Cerebellar cortex (tissue), 1 donor: ENCODE results near the gene ARHGAP5.
"Not testable (repeated sequence)": the region's sequence is repeated elsewhere in the genome, so short reads cannot be mapped to it uniquely, and the experiment has no call there.

Experiments used
- DNase-seq: peaks from one replicate; pipeline ENCODE4 v3.0.0-alpha.2; 2015; ENCODE audit warnings: low spot score

The ARHGAP5 gene

DNA sequence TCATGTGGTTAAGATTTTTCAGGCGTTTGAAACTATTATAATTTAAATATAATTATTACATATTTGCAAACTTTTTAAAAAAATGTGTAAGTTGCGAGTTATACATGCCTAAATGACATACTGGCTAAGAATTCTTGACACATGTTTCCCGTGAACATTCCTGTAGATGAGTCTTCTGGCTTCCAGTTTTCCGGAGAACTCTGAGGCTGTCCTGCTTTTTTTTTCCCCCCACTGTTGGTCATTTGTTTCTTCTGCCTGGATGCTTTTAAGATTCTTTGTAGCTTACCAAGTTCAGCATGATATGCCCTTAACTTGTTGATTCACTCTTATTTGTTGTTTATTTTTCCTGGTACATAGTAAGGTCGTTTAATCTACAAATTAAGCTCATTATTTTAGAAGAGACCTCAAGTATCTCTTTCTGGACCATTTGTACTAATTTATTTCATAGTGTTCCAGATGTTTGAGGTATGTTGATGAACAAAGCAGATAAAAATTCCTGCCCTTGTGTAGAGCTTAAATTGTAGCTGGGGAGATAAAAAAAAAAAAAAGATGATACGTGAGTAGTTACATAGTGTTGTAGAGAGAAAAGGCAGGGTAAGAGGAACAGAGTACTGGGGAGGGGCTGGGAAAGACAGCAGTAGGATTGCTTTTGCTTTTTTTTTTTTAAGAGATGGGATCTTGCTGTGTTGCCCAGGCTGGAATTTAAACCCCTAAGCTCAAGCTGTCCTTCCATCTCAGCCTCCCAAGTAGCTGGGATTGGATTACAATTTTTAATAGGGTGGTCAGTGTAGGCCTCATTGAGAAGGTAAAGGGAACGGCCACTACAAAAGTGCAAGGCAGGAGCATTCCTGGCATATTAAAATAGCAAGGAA, 32.8 kb downstream of the ARHGAP5 start:
- no peak for DNase-seq

DNA sequence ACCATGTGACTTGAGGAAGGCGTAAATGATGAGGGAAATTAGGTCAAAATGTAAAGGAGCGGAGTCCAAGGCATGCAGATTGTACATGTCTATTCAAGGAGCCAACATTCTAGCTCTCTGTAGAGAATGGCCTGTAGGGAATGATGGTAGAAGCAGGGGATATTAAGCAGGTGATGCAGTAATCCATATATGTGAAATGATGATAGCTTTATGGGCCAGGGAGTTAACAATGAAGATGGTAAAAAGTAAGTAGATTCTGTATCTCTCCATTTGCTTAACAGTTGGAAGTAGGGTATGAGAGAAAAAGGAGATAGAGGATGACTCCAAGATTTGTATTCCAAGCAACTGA, 33.4 kb downstream of the ARHGAP5 start:
- DNase-seq, result peak; percentile 22

DNA sequence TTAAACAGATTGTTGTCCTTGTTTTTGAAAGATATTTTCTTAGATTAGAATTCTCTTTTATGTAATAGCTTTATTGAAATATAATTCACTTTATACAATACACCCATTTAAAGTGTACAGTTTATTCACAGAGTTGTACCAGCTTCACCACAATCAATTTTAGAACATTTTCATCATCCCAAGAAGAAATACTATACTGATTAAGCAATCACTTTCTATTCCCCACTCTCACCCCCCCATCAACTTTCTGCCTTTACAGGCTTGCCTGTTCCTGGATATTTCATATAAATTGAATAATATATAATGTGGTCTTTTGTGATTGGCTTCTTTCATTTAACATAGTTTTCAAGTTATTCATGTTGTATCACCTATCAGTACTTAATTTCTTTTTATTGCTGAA, 44.4 kb downstream of the ARHGAP5 start:
- DNase-seq, result no peak

DNA sequence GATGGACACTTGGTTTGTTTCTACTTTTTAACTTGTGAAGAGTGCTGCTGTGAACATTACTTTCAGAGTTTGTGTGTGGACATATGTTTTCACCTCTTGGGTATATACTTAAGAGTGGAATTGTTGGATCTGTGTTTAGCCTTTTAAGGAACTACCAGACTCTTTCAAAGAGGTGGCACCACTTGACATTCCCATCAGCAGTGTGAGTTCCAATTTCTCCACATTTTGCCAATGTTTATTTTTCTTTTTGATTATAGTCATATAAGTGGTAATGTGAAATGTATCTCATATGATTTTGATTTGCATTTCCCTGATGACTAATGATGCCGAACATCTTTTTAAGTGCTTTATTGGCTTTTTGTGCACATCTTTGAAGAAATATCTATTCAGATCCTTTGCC, 44.8 kb downstream of the ARHGAP5 start:
- no peak for DNase-seq

DNA sequence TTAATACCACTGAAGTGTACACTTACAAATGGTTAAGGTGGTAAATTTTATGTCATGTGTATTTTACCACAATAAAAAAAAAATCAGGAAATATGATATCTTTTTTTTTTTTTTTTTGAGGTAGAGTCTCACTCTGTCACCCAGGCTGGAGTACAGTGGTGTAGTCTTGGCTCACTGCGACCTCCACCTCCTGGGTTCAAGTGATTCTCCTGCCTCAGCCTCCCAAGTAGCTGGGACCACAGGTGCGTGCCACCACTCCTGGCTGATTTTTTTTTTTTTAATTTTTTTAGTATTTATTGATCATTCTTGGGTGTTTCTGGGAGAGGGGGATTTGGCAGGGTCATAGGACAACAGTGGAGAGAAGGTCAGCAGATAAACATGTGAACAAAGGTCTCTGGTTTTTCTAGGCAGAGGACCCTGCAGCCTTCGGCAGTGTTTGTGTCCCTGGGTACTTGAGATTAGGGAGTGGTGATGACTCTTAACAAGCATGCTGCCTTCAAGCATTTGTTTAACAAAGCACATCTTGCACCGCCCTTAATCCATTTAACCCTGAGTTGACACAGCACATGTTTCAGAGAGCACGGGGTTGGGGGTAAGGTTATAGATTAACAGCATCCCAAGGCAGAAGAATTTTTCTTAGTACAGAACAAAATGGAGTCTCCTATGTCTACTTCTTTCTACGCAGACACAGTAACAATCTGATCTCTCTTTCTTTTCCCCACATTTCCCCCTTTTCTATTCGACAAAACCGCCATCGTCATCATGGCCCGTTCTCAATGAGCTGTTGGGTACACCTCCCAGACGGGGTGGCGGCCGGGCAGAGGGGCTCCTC, 50.0 kb downstream of the ARHGAP5 start:
- DNase-seq, result not testable (repeated sequence)

DNA sequence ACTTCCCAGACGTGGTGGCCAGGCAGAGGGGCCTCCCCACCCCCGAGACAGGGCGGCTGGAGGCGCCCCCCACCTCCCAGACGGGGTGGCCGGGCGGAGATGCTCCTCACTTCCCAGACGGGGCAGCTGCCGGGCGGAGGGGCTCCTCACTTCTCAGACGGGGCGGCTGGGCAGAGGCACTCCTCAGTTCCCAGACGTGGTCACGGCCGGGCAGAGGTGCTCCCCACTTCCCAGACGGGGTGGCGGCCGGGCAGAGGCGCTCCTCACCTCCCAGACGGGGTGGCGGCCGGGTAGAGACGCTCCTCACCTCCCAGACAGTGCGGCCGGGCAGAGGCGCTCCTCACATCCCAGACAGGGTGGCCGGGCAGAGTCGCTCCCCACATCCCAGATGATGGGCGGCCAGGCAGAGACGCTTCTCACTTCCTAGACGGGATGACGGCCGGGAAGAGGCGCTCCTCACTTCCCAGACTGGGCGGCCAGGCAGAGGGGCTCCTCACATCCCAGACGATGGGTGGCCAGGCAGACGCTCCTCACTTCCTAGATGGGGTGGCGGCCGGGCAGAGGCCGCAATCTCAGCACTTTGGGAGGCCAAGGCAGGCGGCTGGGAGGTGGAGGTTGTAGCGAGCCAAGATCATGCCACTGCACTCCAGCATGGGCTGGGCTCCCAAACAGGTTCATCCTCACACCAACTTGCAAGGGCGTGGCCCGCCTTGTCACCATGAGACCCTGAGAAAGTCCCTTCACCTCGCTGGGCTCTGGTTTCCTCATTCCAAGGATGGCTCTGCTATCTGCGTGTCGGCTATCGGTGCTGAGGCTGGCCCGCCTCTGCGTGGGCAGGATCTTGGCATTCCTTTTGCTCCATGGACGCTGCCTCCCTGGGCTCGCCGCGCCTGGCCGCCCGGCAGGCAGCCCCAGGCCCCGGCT, 50.9 kb downstream of the ARHGAP5 start:
- DNase-seq, result not testable (repeated sequence)

DNA sequence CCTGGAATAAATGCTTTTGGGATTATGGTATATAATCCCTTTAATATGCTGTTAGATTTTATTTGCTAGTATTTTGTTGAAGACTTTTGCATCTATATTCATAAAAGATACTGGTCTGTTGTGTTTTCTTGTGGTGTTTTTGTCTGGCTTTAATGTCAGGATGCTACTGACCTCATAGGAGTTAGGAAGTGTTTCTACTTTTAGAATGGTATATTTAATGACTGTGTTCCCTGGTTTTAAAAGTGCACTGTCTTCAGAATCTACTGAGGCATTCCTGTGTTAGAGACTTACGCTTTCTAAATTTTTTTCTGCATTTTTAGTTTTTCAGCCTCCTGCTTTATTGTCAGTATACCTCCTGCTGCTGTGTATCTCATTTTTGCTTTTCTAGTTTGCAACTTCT, 51.6 kb downstream of the ARHGAP5 start:
- no peak for DNase-seq

DNA sequence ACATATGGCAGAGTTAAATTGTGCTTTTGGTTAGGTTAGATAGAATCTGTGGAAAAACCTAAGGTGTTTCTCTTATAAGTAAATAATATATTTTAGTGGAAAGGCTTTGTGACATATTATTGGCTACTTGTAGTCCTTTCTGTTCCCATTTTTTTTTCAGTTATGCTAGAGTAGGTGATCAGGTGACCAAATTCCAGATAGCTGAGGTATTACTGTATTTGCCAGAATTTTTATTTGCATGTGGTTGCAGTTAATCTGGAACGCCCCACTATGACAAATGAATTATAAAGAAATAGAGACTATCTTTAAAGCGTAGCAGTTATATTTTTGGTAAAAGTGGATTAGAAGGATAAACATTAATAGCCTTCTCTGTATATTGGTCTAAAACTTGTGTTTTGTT, 52.0 kb downstream of the ARHGAP5 start:
- DNase-seq, result no peak

DNA sequence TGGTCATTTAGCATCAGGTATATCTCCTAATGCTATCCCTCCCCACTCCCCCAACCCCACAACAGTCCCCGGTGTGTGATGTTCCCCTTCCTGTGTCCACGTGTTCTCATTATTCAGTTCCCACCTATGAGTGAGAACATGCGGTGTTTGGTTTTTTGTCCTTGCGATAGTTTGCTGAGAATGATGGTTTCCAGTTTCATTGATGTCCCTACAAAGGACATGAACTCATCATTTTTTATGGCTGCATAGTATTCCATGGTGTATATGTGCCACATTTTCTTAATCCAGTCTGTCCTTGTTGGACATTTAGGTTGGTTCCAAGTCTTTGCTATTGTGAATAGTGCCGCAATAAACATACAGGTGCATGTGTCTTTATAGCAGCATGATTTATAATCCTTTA, 54.6 kb downstream of the ARHGAP5 start:
- not testable (repeated sequence) for DNase-seq

DNA sequence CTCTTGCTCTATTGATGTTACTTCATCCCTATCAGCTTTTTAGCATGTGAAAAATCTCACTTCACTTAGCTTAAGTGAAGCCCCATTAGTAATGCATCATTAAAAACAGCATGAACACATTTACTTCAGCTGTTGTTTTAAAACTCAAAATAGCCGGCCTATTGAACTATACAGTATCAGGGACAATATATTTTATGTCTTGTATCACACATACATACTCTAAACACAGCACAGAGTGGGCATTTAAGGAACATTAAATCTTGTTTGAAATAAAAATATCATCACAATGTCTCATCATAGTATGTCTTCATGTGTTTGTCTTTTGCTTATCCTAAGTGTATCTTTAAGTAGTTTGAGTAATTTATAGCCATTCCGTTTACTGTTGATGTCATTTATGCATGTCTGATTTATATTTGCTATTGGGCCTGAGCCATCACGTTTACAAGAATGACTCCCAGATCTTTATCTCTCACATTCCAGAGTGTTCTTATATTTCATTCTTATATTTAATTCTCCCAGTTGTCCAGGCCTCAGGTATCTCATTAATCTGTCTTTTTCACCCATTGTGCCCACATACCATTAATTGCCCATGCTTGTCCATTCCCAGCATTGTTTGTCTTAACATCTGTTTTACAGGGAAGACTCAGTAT, 57.5 kb downstream of the ARHGAP5 start:
- DNase-seq, result no peak

DNA sequence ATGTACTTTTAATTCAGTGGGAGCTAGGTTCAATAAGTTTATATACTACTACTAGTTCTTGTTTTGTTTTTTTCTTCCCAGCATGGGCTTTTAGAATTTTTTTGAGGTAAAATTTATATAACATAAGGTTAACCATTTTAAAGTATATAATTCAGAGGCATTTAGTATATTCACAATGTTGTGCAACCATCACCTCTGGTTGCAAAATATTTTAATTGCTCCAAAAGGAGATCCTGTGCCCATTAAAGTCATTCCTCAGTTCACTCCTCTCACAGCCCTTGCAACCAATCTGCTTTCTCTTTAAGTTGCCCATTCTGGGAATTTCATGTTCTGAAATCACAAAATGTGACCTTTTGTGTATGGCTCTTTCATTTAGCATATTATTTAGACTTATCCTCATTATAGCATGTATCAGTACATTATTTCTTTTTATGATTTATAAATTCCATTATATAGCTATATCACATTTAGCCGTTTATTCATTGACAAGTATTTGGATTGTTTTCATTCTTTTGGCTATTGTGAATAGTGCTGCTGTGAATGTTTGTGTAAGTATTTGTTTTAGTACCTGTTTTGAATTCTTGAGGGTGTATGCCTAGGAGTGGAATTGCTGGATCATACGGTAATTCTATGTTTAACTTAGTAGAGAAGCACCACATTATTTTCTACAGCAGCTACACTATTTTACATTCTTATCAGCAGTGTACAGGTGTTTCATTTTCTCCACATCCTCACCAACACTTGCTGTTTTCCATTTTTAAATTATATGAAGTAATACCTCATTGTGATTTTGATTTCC, 59.1 kb downstream of the ARHGAP5 start:
- DNase-seq, result no peak

DNA sequence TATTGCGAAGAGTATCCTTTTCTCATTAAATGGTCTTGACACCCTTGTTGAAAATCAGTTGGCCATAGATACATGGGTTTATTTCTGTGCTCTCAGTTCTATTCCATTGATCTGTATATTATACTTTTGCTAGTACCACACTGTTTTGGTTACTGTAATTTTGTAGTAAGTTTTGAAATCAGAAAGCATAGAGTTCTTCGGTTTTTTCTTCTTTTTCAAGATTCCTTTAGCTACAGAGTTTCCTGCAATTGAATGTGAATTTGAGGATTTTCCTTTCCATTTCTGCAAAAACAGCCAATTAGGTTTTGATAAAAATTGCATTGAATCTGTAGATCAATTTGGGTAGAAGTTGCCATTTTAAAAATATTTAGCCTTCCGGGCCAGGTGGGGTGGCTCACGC, 60.2 kb downstream of the ARHGAP5 start:
- DNase-seq, result no peak

DNA sequence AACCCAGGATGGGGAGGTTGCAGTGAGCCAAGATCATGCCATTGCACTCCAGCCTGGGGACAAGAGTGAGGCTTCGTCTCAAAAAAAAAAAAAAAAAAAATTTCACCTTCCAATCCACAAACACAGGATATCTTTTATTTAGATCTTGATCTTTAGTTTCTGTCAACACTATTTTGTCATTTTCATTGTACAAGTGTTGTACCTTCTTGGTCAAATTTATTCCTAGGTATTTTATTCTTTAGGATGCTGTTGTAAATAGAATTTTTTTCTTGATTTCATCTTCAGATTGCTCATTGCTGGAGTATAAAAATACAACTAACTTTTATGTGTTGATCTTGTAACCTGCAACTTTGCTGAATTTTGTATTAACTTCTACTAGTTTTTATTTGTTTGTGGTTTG, 60.8 kb downstream of the ARHGAP5 start:
- DNase-seq, result no peak

DNA sequence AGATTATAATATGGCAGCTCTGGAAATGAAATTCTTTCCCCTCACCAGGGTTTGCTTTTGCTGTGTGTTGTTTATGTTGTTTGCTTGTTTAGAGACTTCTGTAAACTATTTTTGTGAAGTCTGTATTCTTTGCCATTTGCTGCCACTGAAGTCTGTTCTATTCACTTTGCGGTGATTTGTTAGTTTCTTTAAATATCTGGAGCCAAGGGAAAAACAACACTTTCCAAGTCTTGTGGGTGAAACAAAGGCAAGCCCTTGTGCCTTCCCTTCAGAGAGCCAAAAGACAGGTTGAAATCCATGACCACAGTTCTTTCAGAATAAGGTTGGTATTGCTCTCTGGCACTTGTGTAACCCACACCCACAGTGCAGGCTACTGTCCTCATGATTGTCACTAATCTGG, 65.2 kb downstream of the ARHGAP5 start:
- no peak for DNase-seq

DNA sequence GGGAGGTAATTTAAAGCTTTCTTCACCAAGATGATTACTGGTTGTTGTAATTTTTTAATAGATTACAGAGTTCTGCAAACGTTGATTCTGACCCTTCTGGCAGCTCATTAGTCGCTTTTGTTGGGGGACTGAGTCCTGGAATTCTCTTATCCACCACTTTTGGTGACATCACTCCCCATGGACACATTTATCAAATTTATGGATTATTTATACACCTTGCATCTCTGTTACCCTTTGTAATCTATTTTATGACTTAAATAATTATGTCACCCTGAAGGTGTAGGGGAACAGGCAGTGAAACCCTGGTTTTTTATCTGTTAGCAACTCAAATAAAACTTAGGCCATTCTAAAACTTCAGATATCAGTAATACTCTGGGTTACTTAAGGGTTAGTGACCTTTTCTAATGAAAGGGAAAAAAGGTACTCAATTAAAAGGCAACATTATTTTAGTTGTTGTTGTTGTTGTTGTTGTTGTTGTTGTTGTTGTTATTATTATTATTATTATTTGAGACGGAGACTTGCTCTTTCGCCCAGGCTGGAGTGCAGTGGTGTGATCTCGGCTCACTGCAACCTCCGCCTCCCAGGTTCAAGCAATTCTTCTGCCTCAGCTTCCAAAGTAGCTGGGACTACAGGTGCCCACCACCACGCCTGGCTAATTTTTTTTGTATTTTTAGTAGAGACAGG, 65.8 kb downstream of the ARHGAP5 start:
- DNase-seq, result no peak

DNA sequence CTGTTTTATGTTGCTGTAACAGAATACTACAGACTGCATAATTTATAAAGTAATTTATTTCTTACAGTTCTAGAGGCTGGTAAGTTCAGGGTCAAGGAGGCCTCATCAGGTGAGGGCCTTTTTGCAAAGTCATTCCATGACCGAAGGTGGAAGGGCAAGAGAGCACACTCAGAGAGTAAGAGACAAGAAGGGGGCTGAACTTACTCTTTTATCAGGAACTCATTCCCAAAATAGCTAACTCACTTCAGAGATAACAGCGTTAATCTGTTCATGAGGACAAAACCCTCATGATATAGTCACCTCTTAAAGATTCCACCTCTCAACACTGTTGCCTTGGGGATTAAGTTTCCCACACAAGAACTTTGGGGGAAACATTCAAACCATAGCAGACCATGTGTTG, 73.3 kb downstream of the ARHGAP5 start:
- no peak for DNase-seq

DNA sequence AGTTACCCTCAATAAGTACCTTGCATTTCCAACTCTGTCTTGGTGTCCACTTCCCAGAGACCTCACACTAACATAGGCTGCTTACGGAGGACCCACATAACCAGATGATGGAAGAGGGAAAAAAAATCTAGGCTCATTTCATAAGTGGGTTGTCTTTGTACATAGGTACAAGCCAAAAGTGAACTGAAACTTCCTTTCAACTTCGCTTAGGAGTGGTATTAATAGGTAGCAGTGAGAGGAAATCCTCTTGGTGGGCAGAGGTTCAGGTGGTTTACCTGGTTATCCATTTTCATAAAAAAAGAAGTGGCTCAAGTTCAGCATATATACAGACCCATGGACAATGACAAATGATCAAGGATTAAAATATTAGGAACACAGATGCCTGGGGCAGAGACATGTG, 88.9 kb downstream of the ARHGAP5 start:
- DNase-seq, result no peak

DNA sequence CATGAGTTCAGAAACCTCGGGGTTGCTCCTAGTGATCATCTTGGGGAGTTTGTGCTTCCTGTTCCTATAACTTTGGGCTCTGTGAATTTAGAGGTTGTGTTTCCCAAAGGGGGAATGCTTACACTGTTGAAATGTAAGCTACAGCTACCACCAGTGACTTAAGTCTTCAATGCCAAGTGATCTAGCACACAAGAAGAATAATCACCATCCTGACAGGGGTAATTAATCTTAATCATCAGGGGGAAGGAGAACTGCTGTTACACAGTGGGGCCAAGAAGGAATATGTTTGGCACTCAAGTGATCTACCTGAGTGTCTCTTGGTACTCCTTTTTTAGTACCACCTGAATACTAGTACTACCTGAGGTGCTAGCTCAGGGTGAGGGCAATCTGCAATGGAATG, 89.8 kb downstream of the ARHGAP5 start:
- DNase-seq, result no peak

DNA sequence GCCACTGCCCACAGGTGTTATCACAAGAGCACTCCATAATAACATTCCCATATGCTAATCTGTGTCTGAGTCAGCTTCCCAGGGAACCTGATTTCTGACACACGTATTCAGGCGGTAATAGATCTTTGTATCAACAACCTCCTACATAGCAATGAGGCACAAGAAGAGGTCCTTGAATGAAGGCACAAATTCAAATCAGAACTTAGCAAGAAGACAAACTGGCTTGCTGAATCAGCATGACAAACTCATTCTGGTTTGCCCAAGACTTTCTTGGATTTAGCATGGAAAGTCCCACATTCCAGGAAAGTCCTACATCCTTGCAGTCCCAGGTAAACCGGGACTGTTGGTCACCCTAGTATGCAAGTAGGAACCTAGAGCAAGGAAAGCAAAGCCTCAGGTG, 90.8 kb downstream of the ARHGAP5 start:
- DNase-seq, result no peak

DNA sequence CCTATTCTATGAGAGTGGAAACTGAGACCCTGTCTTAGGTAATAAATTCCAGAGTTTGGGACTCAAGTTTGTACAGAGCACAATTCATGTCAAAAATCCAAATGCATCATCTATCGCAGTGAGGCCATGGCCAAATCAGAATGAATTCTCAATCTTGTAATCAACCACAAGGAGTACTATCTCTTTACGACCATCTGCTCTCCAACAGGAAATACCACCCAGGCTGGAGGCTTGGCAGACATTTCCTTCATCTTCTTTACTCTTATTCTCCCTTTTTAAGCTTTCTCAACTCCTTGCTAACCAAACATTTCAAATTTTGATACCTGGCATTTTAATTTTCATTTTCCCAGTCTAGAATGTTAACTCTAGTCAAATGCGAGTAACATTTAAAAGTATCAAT, 92.1 kb downstream of the ARHGAP5 start:
- DNase-seq, result no peak
